Liver (tissue), 3 donors: ENCODE data around the gene SCN9A.

Experiments
- CTCF ChIP-seq: fragments of 150-350 bp; IDR thresholded peaks from 2 replicates; pipeline ENCODE4 v1.5.1; 2017; ENCODE audit warnings: improper control_type of control experiment, low read depth, low read length; ENCODE audit not compliant: missing input control
- EGR1 ChIP-seq, 2 donors: IDR thresholded peaks; 2 replicates each; pipeline ENCODE4 v1.6.1; 2016 to 2018; ENCODE audit warnings: antibody characterized with exemption in 2 of 2, low read depth in 2 of 2
- MAX ChIP-seq: IDR thresholded peaks from 2 replicates; pipeline ENCODE4 v1.6.1; 2016; ENCODE audit warnings: antibody characterized with exemption
- RAD21 ChIP-seq, 2 donors: IDR thresholded peaks; 2 replicates each; pipeline ENCODE4 v1.6.1; 2016; ENCODE audit warnings: antibody characterized with exemption in 2 of 2, mild to moderate bottlenecking in 2 of 2
- TAF1 ChIP-seq: conservative IDR thresholded peaks from 2 replicates; pipeline ENCODE4 v1.6.1; 2016; ENCODE audit warnings: antibody characterized with exemption, mild to moderate bottlenecking
- TF ChIP-seq, protein P1 (sequence below): IDR thresholded peaks from 2 replicates; pipeline ENCODE4 v1.6.1; 2016; ENCODE audit warnings: antibody characterized with exemption
- donor health status: healthy.
- donor health status: healthy.

GRCh38 chr2:166424841-166425240 is 49.1 kb upstream of the SCN9A start:
- TF ChIP-seq CTCF (no peak), EGR1 (IDR thresholded peaks at IDR 0.05; ENCODE audit: low read depth in 2 of 2) (no peak), RAD21 (IDR thresholded peaks at IDR 0.05) (no peak), TAF1 (no peak), MAX (no peak)
- TF ChIP-seq, protein P1, sequence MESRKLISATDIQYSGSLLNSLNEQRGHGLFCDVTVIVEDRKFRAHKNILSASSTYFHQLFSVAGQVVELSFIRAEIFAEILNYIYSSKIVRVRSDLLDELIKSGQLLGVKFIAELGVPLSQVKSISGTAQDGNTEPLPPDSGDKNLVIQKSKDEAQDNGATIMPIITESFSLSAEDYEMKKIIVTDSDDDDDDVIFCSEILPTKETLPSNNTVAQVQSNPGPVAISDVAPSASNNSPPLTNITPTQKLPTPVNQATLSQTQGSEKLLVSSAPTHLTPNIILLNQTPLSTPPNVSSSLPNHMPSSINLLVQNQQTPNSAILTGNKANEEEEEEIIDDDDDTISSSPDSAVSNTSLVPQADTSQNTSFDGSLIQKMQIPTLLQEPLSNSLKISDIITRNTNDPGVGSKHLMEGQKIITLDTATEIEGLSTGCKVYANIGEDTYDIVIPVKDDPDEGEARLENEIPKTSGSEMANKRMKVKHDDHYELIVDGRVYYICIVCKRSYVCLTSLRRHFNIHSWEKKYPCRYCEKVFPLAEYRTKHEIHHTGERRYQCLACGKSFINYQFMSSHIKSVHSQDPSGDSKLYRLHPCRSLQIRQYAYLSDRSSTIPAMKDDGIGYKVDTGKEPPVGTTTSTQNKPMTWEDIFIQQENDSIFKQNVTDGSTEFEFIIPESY, result no peak
